ENCODE measurements around the gene KRTAP4-7. TPM values are rescaled to one million over a fixed set of nuclear protein-coding genes. Genes with fewer than 3 reads are reported as not detected.
A peak's percentile ranks its signal among the peaks of the same experiment; 100 is the strongest.
"Not testable (repeated sequence)": the region's sequence is repeated elsewhere in the genome, so short reads cannot be mapped to it uniquely, and the experiment has no call there.

Gene KRTAP4-7
- total RNA-seq, 1 experiment from 2014 or later, result not detected

GRCh38 chr17:41065016-41065689 is 18.8 kb upstream of the KRTAP4-7 start:
- not testable (repeated sequence) for DNase-seq (ENCODE audit: low read depth)

GRCh38 chr17:41065829-41066624 is 17.9 kb upstream of the KRTAP4-7 start, which contains the start of gene KRTAP2-4:
TSS of gene KRTAP2-4 (minus strand) at chr17:41065879. CDS start at chr17:41065845, 34 bp downstream.
- peak; percentile 97 for DNase-seq (ENCODE audit: low read depth)

GRCh38 chr17:41067281-41067680 is 16.7 kb upstream of the KRTAP4-7 start:
- no peak for DNase-seq (ENCODE audit: low read depth)

- DNase-seq (ENCODE audit: low read depth), result no peak
Measured at GRCh38 chr17:41069031-41069430, 14.9 kb upstream of the KRTAP4-7 start.

DNA sequence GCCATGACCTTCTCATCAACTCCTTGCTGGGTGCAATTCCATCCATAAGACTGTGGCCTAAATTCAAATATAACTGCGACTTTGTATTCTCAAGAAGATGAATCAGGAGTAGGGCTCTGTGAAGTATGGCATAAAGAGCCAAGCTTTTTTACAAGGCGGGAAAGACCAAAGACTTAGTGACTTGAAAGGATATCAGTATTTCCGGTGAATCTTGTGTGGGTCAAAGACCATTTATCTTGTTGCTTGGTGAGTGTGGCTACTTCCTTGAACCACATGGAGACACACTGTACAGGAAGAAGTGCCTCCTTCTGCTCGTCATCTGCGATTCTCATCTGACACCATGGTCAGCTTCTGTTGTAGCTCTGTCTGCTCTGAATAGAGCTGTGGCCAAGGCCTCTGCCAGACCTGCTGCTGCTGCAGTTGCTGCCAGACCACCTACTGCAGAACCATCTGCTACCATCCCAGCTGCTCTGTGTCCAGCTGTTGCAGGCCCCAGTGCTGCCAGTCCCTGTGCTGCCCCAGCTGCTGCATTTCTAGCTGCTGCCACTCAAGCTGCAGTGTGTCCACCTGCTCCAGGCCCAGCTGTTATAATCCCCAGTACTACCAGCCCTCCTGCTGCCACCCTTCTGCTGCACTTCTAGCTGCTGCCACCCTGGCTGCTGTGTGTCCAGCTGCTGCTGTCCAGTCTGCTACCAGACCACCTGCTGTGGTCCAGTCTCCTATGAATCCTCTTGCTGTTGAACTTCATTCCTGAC is 12.2 kb upstream of the KRTAP4-7 start:
- no peak for DNase-seq (ENCODE audit: low read depth)

- DNase-seq (ENCODE audit: low read depth), result no peak
Measured at GRCh38 chr17:41073676-41074075, 10.3 kb upstream of the KRTAP4-7 start.

GRCh38 chr17:41076788-41077187 is 7.2 kb upstream of the KRTAP4-7 start:
- no peak for DNase-seq (ENCODE audit: low read depth)

- peak; percentile 40 for DNase-seq (ENCODE audit: low read depth)
Measured at GRCh38 chr17:41082626-41083025, 1.3 kb upstream of the KRTAP4-7 start.

- DNase-seq (ENCODE audit: low read depth), result peak; percentile 66
Measured at GRCh38 chr17:41083427-41083826, 523 bp upstream of the KRTAP4-7 start.

GRCh38 chr17:41088760-41089352 is 4.9 kb downstream of the KRTAP4-7 start:
- not testable (repeated sequence) for DNase-seq (ENCODE audit: low read depth)

DNA sequence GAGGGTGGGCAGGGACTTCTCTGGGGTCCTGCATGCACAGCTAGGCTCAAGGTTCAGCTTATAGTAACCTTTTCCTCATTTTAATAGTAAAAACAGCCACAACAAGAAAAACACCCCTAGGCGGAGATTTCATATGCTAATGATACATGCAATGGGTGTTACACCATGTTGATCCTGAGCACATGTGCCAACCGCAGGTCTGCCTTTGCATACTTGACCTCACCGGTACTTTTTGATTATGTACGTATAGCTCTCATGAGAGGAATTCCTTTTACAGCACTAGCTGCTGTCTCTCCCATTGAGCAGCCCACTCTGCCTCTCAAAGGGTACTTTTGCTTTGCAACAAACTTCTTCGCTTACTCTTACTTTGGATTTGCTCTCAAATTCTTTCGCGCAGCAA is 12.1 kb downstream of the KRTAP4-7 start:
- no peak for DNase-seq (ENCODE audit: low read depth)

- DNase-seq (ENCODE audit: low read depth), result peak; percentile 17
Measured at GRCh38 chr17:41098042-41098441, 14.1 kb downstream of the KRTAP4-7 start, which contains the start of gene KRTAP4-8. TSS of gene KRTAP4-8 (minus strand) at chr17:41098142. CDS start at chr17:41098084, 58 bp downstream.

GRCh38 chr17:41098481-41098880 is 14.5 kb downstream of the KRTAP4-7 start:
- DNase-seq (ENCODE audit: low read depth), result peak; percentile 79

GRCh38 chr17:41099682-41100480 is 15.9 kb downstream of the KRTAP4-7 start:
- peak; percentile 91 for DNase-seq (ENCODE audit: low read depth)

DNA sequence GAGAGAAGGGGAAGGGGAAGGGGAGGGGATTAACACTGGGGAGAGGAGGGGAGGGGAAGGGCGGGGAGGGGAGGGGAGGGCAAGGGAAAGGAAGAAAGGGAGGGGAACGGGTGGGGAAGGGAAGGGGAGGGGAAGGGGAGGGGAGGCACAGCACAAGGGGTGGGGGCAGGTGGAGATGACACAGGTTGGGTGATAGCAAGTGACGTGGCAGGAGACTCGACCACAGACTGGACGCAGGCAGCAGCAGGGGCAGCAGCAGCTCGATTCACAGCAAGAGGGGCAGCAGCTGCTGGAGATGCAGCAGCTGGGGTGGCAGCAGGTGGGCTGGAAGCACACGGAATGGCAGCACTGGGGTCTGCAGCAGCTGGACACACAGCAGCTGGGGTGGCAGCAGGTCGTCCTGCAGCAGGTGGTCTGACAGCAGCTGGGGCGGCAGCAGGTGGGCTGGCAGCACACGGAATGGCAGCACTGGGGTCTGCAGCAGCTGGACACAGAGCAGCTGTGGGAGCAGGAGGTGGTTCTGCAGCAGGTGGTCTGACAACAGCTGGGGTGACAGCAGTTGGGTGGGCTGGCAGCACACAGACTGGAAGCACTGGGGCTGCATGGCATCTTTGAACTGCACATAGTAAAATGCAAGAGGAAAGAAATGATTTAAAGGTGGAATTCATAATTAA is 17.8 kb downstream of the KRTAP4-7 start, which contains the start of gene KRTAP4-16:
TSS of gene KRTAP4-16 (minus strand) at position 624 of the 674 bp plus-strand sequence. CDS start at position 624, 0 bp downstream.
- no peak for DNase-seq (ENCODE audit: low read depth)

DNA sequence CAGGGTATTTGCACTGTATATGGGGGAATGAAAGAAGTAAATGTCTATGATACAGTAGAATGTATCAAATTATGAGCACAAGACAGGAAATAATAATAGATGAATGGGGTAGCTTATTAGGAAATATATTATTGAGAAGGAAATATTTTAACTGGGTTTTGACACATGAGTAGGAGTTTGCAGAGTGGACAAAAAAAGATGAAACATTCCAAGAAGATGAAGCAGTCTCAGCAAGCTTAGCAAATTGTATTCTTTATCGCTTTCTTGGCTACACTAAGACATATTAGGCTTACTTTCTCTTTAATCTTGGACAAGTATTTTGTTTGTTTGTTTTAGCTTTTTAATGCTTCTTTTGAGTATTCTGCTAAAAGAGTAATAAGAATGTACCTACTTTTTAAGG is 19.9 kb downstream of the KRTAP4-7 start:
- DNase-seq (ENCODE audit: low read depth), result no peak

- DNase-seq (ENCODE audit: low read depth), result peak; percentile 75
Measured at GRCh38 chr17:41104386-41105038, 20.6 kb downstream of the KRTAP4-7 start.

GRCh38 chr17:41105347-41105746 is 21.4 kb downstream of the KRTAP4-7 start, which contains the start of gene KRTAP4-9:
TSS of gene KRTAP4-9 (plus strand) at chr17:41105389. CDS start at chr17:41105389, 0 bp downstream.
- DNase-seq (ENCODE audit: low read depth), result not testable (repeated sequence)

- DNase-seq (ENCODE audit: low read depth), result no peak
Measured at GRCh38 chr17:41107941-41108450, 24.0 kb downstream of the KRTAP4-7 start.
